H9 (cell line): ENCODE results near the gene NINL. TPM values are rescaled to one million over a fixed set of nuclear protein-coding genes. Genes with fewer than 3 reads are reported as not detected.
A peak's percentile ranks its signal among the peaks of the same experiment; 100 is the strongest.

Experiments used
- DNase-seq: peaks from one replicate; pipeline ENCODE4 v3.0.0-alpha.2; 2017
- H2AFZ ChIP-seq: one replicate; pipeline ENCODE4 v1.6.1; 2013; ENCODE audit warnings: mild to moderate bottlenecking, low read length, control low read depth, moderate library complexity
- H2AK5ac ChIP-seq: 2 replicates; pipeline ENCODE4 v1.6.1; 2013; ENCODE audit warnings: low read length, control low read depth, mixed read lengths; ENCODE audit not compliant: insufficient read length
- H2BK120ac ChIP-seq: one replicate; pipeline ENCODE4 v1.6.1; 2013; ENCODE audit warnings: low read depth, mild to moderate bottlenecking, low read length, control low read depth, inconsistent platforms; ENCODE audit not compliant: poor library complexity, severe bottlenecking
- H2BK12ac ChIP-seq: 2 replicates; pipeline ENCODE4 v1.6.1; 2013; ENCODE audit warnings: low read length, control low read depth, mixed read lengths, low read depth; ENCODE audit not compliant: insufficient read length
- H2BK15ac ChIP-seq: 2 replicates; pipeline ENCODE4 v1.6.1; 2013; ENCODE audit warnings: low read depth, low read length, control low read depth
- H2BK20ac ChIP-seq: one replicate; pipeline ENCODE4 v1.6.1; 2013; ENCODE audit warnings: low read depth, mild to moderate bottlenecking, low read length, control low read depth, inconsistent platforms; ENCODE audit not compliant: poor library complexity, severe bottlenecking
- H2BK5ac ChIP-seq: 2 replicates; pipeline ENCODE4 v1.6.1; 2013; ENCODE audit warnings: low read length, control low read depth, mixed read lengths; ENCODE audit not compliant: insufficient read length
- H3K14ac ChIP-seq: 2 replicates; pipeline ENCODE4 v1.6.1; 2013; ENCODE audit warnings: low read length, control low read depth; ENCODE audit not compliant: insufficient read depth
- H3K18ac ChIP-seq: 2 replicates; pipeline ENCODE4 v1.6.1; 2013; ENCODE audit warnings: low read depth, mild to moderate bottlenecking, mixed read lengths, low read length, control low read depth; ENCODE audit not compliant: insufficient read length
- H3K23ac ChIP-seq: 2 replicates; pipeline ENCODE4 v1.6.1; 2013; ENCODE audit warnings: low read length, control low read depth, mixed read lengths, low read depth; ENCODE audit not compliant: insufficient read length
- H3K23me2 ChIP-seq: 2 replicates; pipeline ENCODE4 v1.6.1; 2013; ENCODE audit warnings: low read depth, mild to moderate bottlenecking, mixed read lengths, low read length, control low read depth; ENCODE audit not compliant: insufficient read length, poor library complexity, severe bottlenecking
- H3K27ac ChIP-seq: 2 replicates; pipeline ENCODE4 v1.5.1; 2013; ENCODE audit warnings: low read length, control low read depth, mixed read lengths, low read depth; ENCODE audit not compliant: insufficient read length
- H3K27me3 ChIP-seq: 2 replicates; pipeline ENCODE4 v1.6.1; 2013; ENCODE audit warnings: low read length, control low read depth, inconsistent platforms; ENCODE audit not compliant: insufficient read depth
- H3K4ac ChIP-seq: 2 replicates; pipeline ENCODE4 v1.6.1; 2013; ENCODE audit warnings: low read depth, mild to moderate bottlenecking, control low read depth, inconsistent platforms, low read length, moderate library complexity
- H3K4me1 ChIP-seq: 2 replicates; pipeline ENCODE4 v1.6.1; 2013; ENCODE audit warnings: low read length, control low read depth, inconsistent platforms; ENCODE audit not compliant: insufficient read depth
- H3K4me2 ChIP-seq: 2 replicates; pipeline ENCODE4 v1.6.1; 2013; ENCODE audit warnings: low read length, control low read depth, mixed read lengths; ENCODE audit not compliant: insufficient read length, insufficient read depth
- H3K56ac ChIP-seq: 2 replicates; pipeline ENCODE4 v1.6.1; 2013; ENCODE audit warnings: low read depth, mild to moderate bottlenecking, mixed read lengths, low read length, control low read depth; ENCODE audit not compliant: insufficient read length
- H3K79me1 ChIP-seq: 2 replicates; pipeline ENCODE4 v1.6.1; 2013; ENCODE audit warnings: low read depth, mild to moderate bottlenecking, moderate library complexity, low read length, control low read depth, inconsistent platforms; ENCODE audit not compliant: insufficient read depth, poor library complexity, severe bottlenecking
- H3K79me2 ChIP-seq: 2 replicates; pipeline ENCODE4 v1.6.1; 2013; ENCODE audit warnings: low read length, control low read depth, inconsistent platforms; ENCODE audit not compliant: insufficient read depth
- H3K9ac ChIP-seq: 2 replicates; pipeline ENCODE4 v1.6.1; 2013; ENCODE audit warnings: low read length, control low read depth, mixed read lengths; ENCODE audit not compliant: insufficient read length; ENCODE audit errors: extremely low read depth
- H3K9me3 ChIP-seq: one replicate; pipeline ENCODE4 v1.6.1; 2013; ENCODE audit warnings: low read depth, low read length, inconsistent platforms; ENCODE audit not compliant: control insufficient read depth
- H3T11ph ChIP-seq: one replicate; pipeline ENCODE4 v1.6.1; 2013; ENCODE audit warnings: mild to moderate bottlenecking, low read length, control low read depth, inconsistent platforms
- H4K20me1 ChIP-seq: one replicate; pipeline ENCODE4 v1.6.1; 2013; ENCODE audit not compliant: control insufficient read depth, insufficient read length, insufficient read depth
- H4K5ac ChIP-seq: 2 replicates; pipeline ENCODE4 v1.6.1; 2013; ENCODE audit warnings: low read depth, mild to moderate bottlenecking, mixed read lengths, low read length, control low read depth; ENCODE audit not compliant: insufficient read length
- H4K8ac ChIP-seq: replicated peaks from 2 replicates; pipeline ENCODE4 v1.6.1; 2013; ENCODE audit warnings: low read length, control low read depth, mixed read lengths, low read depth; ENCODE audit not compliant: insufficient read length
- H4K91ac ChIP-seq: 2 replicates; pipeline ENCODE4 v1.6.1; 2013; ENCODE audit warnings: low read depth, mild to moderate bottlenecking, moderate library complexity, mixed read lengths, low read length, control low read depth; ENCODE audit not compliant: insufficient read length
- H3K27ac Mint-ChIP-seq, 3 experiments: 2 replicates in 2 of 3; 3 replicates in 1 of 3; pipeline ENCODE4 v1.8.0; 2020 to 2021; ENCODE audit warnings: mixed read lengths in 3 of 3, mild to moderate bottlenecking in 1 of 3, moderate library complexity in 1 of 3
- H3K27me3 Mint-ChIP-seq: 2 replicates; pipeline ENCODE4 v1.8.0; 2021; ENCODE audit warnings: low read depth, mild to moderate bottlenecking, moderate library complexity, mixed read lengths
- H3K36me3 Mint-ChIP-seq, 3 experiments: 2 replicates in 2 of 3; 3 replicates in 1 of 3; pipeline ENCODE4 v1.8.0; 2020 to 2021; ENCODE audit warnings: low read depth in 3 of 3, mixed read lengths in 3 of 3; ENCODE audit not compliant: insufficient read depth in 1 of 3
- H3K4me1 Mint-ChIP-seq, 2 experiments: 2 replicates each; pipeline ENCODE4 v1.8.0; 2020; ENCODE audit warnings: mixed read lengths in 2 of 2
- H3K4me3 Mint-ChIP-seq, 2 experiments: 2 replicates in 1 of 2; 3 replicates in 1 of 2; pipeline ENCODE4 v1.8.0; 2020 to 2021; ENCODE audit warnings: mild to moderate bottlenecking in 2 of 2, mixed read lengths in 2 of 2, moderate library complexity in 1 of 2
- H3K9me3 Mint-ChIP-seq, 2 experiments: 2 replicates in 1 of 2; 3 replicates in 1 of 2; pipeline ENCODE4 v1.8.0; 2020; ENCODE audit warnings: mild to moderate bottlenecking in 2 of 2, mixed read lengths in 2 of 2, moderate library complexity in 1 of 2
- CTCF ChIP-seq: fragments of 200-600 bp; sonication (generic); conservative IDR thresholded peaks from 3 replicates; pipeline ENCODE4 v1.8.0; 2021; ENCODE audit warnings: antibody characterized with exemption, mild to moderate bottlenecking
- WGBS: extraction: QIAGEN DNeasy Blood & Tissue Kit; methylation state at CpG from one replicate; pipeline ENCODE4 v1.1.7; 2013; ENCODE audit warnings: missing lambda C conversion rate, low lambda C conversion rate, mixed read lengths; ENCODE audit not compliant: insufficient read length; ENCODE audit errors: extremely low coverage; 5-methylcytosine and 5-hydroxymethylcytosine counted together
- total RNA-seq: library from RNA; stranded (reverse); gene quantifications from 2 replicates; pipeline ENCODE4 v1.2.1, GENCODE V29; 2021

NINL gene
- total RNA-seq, 1 experiment from 2014 or later: 34.3 TPM

GRCh38 chr20:25496165-25496967 lies 89.0 kb downstream of the NINL start:
- no peaks in the 10 kb centered on the region; the same call in 1 of the 2 replicates for H3K27me3 Mint-ChIP-seq
- peak overlapping the region in 2 of 3 experiments; percentile 27 to 63; a peak in 3 of 7 replicates for H3K27ac Mint-ChIP-seq
- H3K23me2 ChIP-seq: no peaks in the 10 kb centered on the region

More at GRCh38 chr20:25496165-25496967, 89.0 kb downstream of the NINL start:
- Histone ChIP-seq H3K23ac (no peak overlapping the region), H3K18ac (no peak overlapping the region), H3T11ph (no peak overlapping the region), H3K79me2 (no peaks in the 10 kb centered on the region), H4K20me1 (no peaks in the 10 kb centered on the region), H3K4me1 (no peaks in the 10 kb centered on the region), H2BK20ac (no peak overlapping the region), H2BK15ac (no peak overlapping the region), H3K27ac (no peak overlapping the region), H2BK120ac (no peak overlapping the region), H4K8ac (no peak overlapping the region), H3K14ac (no peak overlapping the region), H3K4me2 (no peak overlapping the region), H3K4ac (no peak overlapping the region), H2AK5ac (no peak overlapping the region), H2BK5ac (no peak overlapping the region), H4K91ac (no peak overlapping the region), H3K56ac (no peak overlapping the region), H3K27me3 (no peaks in the 10 kb centered on the region), H3K9me3 (no peaks in the 10 kb centered on the region), H2AFZ (no peak overlapping the region), H2BK12ac (no peak overlapping the region), H3K9ac (no peak overlapping the region), H4K5ac (no peak overlapping the region), H3K79me1 (no peaks in the 10 kb centered on the region)
- DNase-seq: no peak
- TF ChIP-seq CTCF: no peak
- WGBS: no CpG with 5 or more reads among the region's 14 CpGs
- peaks cover 33 to 54% (median 41%) of the 10 kb centered on the region in 3 experiments for H3K36me3 Mint-ChIP-seq
- peaks cover 6 to 8% of the 10 kb centered on the region in 2 experiments for H3K4me1 Mint-ChIP-seq
- no peaks in the 10 kb centered on the region for H3K9me3 Mint-ChIP-seq
- H3K4me3 Mint-ChIP-seq: no peak overlapping the region
